Endodermal cell (in vitro differentiated cells): Measurements from ENCODE around the gene INSYN2B. TPM values are rescaled to one million over a fixed set of nuclear protein-coding genes. Genes with fewer than 3 reads are reported as not detected.

Experiments used
- DNase-seq: peaks from one replicate; pipeline ENCODE4 v3.0.0-alpha.2; 2017
- H3K27ac ChIP-seq: 2 replicates; pipeline ENCODE4 v1.5.1; 2013; ENCODE audit warnings: mild to moderate bottlenecking, low read depth, low read length, moderate library complexity
- H3K27me3 ChIP-seq: 2 replicates; pipeline ENCODE4 v1.6.1; 2013; ENCODE audit warnings: mild to moderate bottlenecking, low read length, moderate library complexity; ENCODE audit not compliant: insufficient read depth, control insufficient read depth, poor library complexity, severe bottlenecking
- H3K36me3 ChIP-seq: 2 replicates; pipeline ENCODE4 v1.7.0; 2013; ENCODE audit warnings: mild to moderate bottlenecking, low read length, moderate library complexity; ENCODE audit not compliant: control insufficient read depth, insufficient read depth
- H3K4me1 ChIP-seq: one replicate; pipeline ENCODE4 v1.7.0; 2013; ENCODE audit warnings: low read length; ENCODE audit not compliant: control insufficient read depth, insufficient read depth
- H3K4me3 ChIP-seq: 2 replicates; pipeline ENCODE4 v1.5.1; 2013; ENCODE audit warnings: mild to moderate bottlenecking, low read length, moderate library complexity
- H3K9ac ChIP-seq: 2 replicates; pipeline ENCODE4 v1.6.1; 2013; ENCODE audit warnings: mild to moderate bottlenecking, low read length, moderate library complexity; ENCODE audit not compliant: poor library complexity, severe bottlenecking; ENCODE audit errors: extremely low read depth
- H3K9me3 ChIP-seq: 2 replicates; pipeline ENCODE4 v1.6.1; 2013; ENCODE audit warnings: mild to moderate bottlenecking, low read length, moderate library complexity; ENCODE audit not compliant: control insufficient read depth
- H3K27ac Mint-ChIP-seq: 2 replicates; pipeline ENCODE4 v1.8.0; 2020; ENCODE audit warnings: mixed read lengths
- H3K27me3 Mint-ChIP-seq: 2 replicates; pipeline ENCODE4 v1.8.0; 2021; ENCODE audit warnings: mild to moderate bottlenecking, mixed read lengths; ENCODE audit not compliant: insufficient read depth
- H3K36me3 Mint-ChIP-seq: 2 replicates; pipeline ENCODE4 v1.8.0; 2020; ENCODE audit warnings: low read depth, mixed read lengths
- H3K4me1 Mint-ChIP-seq: 2 replicates; pipeline ENCODE4 v1.8.0; 2020; ENCODE audit warnings: mixed read lengths
- H3K4me3 Mint-ChIP-seq: 2 replicates; pipeline ENCODE4 v1.8.0; 2020; ENCODE audit warnings: mild to moderate bottlenecking, moderate library complexity, mixed read lengths
- H3K9me3 Mint-ChIP-seq: 2 replicates; pipeline ENCODE4 v1.8.0; 2020; ENCODE audit warnings: mild to moderate bottlenecking, mixed read lengths
- WGBS, 2 experiments: methylation state at CpG; one replicate each; pipeline versions ENCODE4 v1.1.5 to v1.1.7; 2013; ENCODE audit warnings: missing lambda C conversion rate in 2 of 2, mixed read lengths in 1 of 2; ENCODE audit not compliant: insufficient coverage in 1 of 2, insufficient read length in 1 of 2; 5-methylcytosine and 5-hydroxymethylcytosine counted together
- total RNA-seq, 2 donors: library from RNA; stranded (reverse); fragmentation: NEBNext Ultra II Directional in 1 of 2; extraction: Animal tissue kit (Norgen Biotek cat#: 25700) in 1 of 2; gene quantifications; 2 replicates in 1 of 2; 3 replicates in 1 of 2; pipeline ENCODE4 v1.2.1, GENCODE V29; 2021
- TF ChIP-seq, protein P1 (sequence below): fragments of 200-600 bp; sonication (generic); conservative IDR thresholded peaks from 2 replicates; pipeline ENCODE4 v1.5.0; 2021; ENCODE audit warnings: antibody characterized with exemption, mild to moderate bottlenecking

Gene INSYN2B
- total RNA-seq, 2 donors from 2014 or later = not detected

DNA sequence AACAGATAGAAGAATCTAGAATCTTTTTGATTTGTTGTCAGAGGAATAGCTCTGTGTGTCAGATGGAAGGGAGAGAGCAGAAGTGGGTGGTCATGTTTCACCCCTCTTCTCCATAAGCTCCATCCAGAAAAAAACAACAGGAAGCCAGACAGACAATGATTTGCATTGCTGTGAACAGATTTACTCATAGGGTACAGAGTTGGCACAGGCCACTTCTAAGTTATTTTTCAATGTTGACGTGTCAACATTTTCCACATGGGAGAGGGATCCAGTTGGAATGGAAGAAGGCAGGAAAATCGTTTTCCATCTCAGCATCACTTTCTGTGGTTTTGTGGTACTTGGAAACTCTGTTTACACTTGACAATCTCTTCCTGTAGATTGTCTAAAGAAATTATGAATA is 86.7 kb downstream of the INSYN2B start:
- no peak overlapping the region for H3K4me3 ChIP-seq

DNA sequence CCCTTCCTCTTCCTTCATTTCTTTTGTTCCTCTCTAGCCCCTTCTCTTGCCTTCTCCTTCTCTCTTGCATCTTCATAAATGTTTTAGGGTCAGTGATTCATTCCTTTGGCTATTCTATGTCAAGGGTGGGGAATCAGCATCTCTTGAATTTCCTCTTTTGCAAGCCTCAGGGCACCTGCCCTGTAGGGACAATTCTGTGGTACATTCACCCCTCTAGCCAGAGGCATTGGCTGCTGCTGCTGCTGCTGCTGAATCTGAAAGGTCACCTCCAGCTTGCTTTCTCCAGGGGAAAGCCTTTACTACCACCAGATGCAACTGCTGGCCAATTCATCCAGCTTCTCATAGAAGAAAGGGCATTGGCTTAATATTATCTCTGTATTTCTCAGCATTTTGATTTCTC is 87.3 kb downstream of the INSYN2B start:
- Histone ChIP-seq H3K27me3 (no peaks in the 10 kb centered on the region), H3K4me3 (no peak overlapping the region), H3K9ac (no peak overlapping the region), H3K9me3 (no peaks in the 10 kb centered on the region), H3K36me3 (no peaks in the 10 kb centered on the region), H3K27ac (no peak overlapping the region), H3K4me1 (no peaks in the 10 kb centered on the region)
- no peak overlapping the region for H3K4me3 Mint-ChIP-seq
- H3K36me3 Mint-ChIP-seq = no peaks in the 10 kb centered on the region
- TF ChIP-seq, protein P1, sequence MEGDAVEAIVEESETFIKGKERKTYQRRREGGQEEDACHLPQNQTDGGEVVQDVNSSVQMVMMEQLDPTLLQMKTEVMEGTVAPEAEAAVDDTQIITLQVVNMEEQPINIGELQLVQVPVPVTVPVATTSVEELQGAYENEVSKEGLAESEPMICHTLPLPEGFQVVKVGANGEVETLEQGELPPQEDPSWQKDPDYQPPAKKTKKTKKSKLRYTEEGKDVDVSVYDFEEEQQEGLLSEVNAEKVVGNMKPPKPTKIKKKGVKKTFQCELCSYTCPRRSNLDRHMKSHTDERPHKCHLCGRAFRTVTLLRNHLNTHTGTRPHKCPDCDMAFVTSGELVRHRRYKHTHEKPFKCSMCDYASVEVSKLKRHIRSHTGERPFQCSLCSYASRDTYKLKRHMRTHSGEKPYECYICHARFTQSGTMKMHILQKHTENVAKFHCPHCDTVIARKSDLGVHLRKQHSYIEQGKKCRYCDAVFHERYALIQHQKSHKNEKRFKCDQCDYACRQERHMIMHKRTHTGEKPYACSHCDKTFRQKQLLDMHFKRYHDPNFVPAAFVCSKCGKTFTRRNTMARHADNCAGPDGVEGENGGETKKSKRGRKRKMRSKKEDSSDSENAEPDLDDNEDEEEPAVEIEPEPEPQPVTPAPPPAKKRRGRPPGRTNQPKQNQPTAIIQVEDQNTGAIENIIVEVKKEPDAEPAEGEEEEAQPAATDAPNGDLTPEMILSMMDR = no peak
- peaks cover 32% of the 10 kb centered on the region for H3K27me3 Mint-ChIP-seq
- no peak overlapping the region for H3K27ac Mint-ChIP-seq
- no peaks in the 10 kb centered on the region for H3K4me1 Mint-ChIP-seq
- H3K9me3 Mint-ChIP-seq = no peaks in the 10 kb centered on the region
- DNase-seq = no peak

More for the DNA sequence above, 86.7 kb downstream of the INSYN2B start:
- no peak for DNase-seq
- no peaks in the 10 kb centered on the region for H3K27me3 ChIP-seq
- Mint-ChIP-seq H3K4me1 (no peaks in the 10 kb centered on the region), H3K4me3 (no peak overlapping the region), H3K9me3 (no peaks in the 10 kb centered on the region), H3K27me3 (peaks cover 32% of the 10 kb centered on the region), H3K36me3 (no peaks in the 10 kb centered on the region), H3K27ac (no peak overlapping the region)
- no peak overlapping the region for H3K9ac ChIP-seq
- no peaks in the 10 kb centered on the region for H3K4me1 ChIP-seq
- H3K9me3 ChIP-seq = no peaks in the 10 kb centered on the region
- no peak overlapping the region for H3K27ac ChIP-seq
- WGBS, 2 experiments = 91 to 94% methylated on average over 2 of the region's 2 CpGs
- H3K36me3 ChIP-seq = no peaks in the 10 kb centered on the region
- TF ChIP-seq, protein P1 = no peak

DNA sequence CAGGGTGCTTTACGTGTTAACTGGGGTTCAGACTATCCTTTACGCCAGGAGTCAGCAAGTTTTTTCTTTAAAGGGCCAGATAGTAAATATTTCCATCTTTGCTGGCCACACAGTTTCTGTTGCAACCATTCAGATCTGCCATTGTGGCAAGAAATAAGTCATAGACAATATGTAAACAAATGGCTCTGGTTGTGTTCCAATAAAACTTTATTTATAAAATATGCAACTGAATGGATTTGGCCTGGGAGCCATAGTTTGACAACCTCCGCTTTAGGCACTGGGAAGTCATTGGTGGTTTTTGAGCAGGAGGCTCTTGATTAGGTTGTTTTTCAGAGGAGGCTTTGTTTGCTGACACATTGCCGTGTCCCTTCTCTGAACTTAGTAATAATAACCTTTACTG is 90.7 kb downstream of the INSYN2B start:
- Mint-ChIP-seq H3K27ac (no peak overlapping the region), H3K36me3 (no peaks in the 10 kb centered on the region), H3K4me1 (no peaks in the 10 kb centered on the region), H3K9me3 (no peaks in the 10 kb centered on the region), H3K27me3 (peaks cover 41% of the 10 kb centered on the region), H3K4me3 (no peak overlapping the region)
- TF ChIP-seq, protein P1 = no peak
- no peak for DNase-seq
- Histone ChIP-seq H3K4me1 (no peaks in the 10 kb centered on the region), H3K9ac (no peak overlapping the region), H3K27me3 (no peaks in the 10 kb centered on the region), H3K4me3 (no peak overlapping the region), H3K9me3 (no peaks in the 10 kb centered on the region), H3K27ac (no peak overlapping the region), H3K36me3 (no peaks in the 10 kb centered on the region)
- WGBS, 2 experiments = 96 to 100% methylated on average over 3 to 4 of the region's 4 CpGs
